HG03378 (cell line): ENCODE results near the gene PLCL2.

Experiments
- ATAC-seq: cut with Tn5 transposase; IDR thresholded peaks from one replicate; pipeline ENCODE4 v1.9.1; 2021; ENCODE audit warnings: mild to moderate bottlenecking, moderate library complexity; ENCODE audit not compliant: unreplicated experiment

Gene PLCL2

GRCh38 chr3:16864610-16865313 lies 20.0 kb upstream of the PLCL2 start:
- ATAC-seq = no peak

- ATAC-seq = no peak
Observed at GRCh38 chr3:16865335-16865734, 19.4 kb upstream of the PLCL2 start.

DNA sequence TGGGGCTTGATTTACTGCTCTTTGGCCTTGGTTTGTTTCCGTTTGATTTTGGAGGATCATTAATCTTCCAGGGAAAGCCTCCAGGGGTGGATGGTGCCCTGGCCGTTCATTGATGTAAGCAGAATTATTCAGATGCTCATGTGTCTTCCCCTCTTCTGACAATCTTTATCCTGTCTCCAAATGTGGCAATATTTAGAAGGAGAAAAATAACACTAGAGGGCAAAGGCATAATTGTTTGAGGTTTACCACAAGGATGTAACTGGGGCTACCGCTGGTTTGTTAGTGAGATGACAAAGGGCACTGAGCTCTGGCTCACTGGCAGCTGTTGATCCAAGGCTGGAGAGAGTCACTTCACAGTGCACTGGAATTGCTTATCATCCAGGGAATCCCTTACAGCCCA lies 18.2 kb upstream of the PLCL2 start:
- no peak for ATAC-seq

- ATAC-seq = no peak
Observed at GRCh38 chr3:16868513-16868912, 16.2 kb upstream of the PLCL2 start.

- no peak for ATAC-seq
Observed at GRCh38 chr3:16869261-16870005, 15.3 kb upstream of the PLCL2 start.

DNA sequence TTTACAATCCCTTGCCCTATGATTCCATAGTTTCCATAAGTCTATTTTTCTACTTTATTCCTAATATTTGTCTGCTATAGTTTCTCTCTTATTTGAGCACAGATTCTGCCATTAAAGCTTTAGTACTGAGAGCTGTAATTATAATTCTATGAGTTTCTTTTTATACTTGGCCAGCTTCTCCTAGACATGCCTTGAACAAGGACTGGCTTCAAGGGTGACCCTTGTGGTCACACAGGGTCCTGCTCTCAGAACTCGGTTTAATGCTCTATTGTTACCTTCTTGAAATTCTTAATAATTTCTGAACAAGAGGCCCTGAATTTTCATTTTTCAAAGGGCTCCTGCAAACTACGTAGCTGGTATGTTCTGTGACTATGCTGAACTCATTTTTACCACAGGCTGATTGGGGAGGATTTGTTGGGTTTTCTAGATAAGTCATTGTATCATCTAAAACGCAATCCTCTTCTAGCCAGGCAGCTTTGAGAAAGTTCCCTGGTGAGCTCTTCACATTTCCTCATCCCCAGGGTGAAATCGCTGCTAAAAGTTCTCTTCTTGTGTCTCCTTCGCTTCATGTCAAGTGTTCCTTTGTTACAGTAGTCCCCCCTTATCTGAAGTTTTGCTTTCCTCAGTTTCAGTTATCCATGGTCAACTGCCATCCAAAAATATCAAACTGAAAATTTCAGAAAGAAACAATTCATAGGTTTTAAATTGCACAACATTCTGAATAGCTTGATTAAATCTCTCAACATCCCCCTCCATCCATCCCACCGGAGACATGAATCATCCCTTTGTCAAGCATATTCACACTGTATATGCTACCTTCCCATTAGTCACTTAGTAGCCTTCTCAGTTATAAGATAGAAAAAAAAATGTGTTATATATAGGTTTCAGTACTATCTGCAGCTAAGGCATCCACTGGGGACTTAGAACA lies 12.6 kb upstream of the PLCL2 start:
- no peak for ATAC-seq

DNA sequence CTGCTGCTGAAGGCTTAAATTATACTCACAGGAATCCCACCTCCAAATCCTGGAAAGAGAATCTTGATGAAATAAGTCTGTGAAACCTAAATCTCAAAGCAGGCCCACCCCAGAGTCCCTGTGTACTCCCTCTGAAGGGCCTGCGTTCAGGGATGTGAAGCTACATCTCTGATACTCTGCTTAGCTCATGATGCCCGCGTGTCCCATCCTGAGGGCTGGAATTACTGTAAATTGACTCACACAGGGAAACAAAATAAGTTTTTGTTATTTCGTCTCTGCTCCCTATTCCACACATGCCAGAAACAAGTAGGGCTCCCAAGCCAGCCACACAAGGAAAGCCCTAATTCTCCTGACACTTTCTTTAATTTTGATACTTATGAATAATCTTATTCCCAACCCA lies 10.9 kb upstream of the PLCL2 start:
- no peak for ATAC-seq

- ATAC-seq = no peak
Observed at GRCh38 chr3:16875876-16876550, 8.7 kb upstream of the PLCL2 start.

- ATAC-seq = no peak
Observed at GRCh38 chr3:16877505-16877904, 7.2 kb upstream of the PLCL2 start.

GRCh38 chr3:16877911-16878310 lies 6.8 kb upstream of the PLCL2 start:
- no peak for ATAC-seq

DNA sequence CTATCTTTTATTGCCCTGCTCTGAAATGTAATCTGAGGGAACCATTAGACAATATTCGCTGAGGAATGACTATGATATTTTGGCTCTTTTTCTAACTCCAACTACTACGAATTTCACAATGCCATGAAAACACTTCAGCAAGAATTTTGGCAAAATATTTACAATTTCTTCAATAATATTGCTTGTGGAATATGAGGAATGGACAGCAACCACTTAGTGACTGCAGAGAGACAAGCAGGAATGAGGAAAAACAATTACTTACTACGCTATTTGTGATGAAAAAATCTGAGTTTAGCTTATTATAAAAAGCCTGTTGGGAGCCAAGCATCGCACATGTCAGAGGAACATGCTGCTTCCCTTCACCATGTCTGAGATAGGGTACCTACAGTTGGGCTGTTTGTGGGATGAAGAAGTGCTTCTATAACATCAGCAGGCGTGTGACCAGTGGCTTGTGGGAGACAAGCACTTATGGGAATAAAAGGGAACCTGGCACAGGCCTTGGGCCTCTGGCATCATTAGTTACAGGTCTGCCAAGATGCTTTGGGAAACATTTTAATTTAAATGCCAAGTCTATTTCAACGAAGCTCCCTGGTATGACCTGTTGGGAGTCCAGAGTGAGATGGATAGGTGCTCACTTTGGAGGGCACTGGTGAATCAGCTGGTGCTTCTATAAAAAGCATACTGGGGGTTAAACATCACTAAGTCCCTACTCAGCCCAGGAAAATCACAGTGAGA lies 2.7 kb upstream of the PLCL2 start:
- no peak for ATAC-seq

- no peak for ATAC-seq
Observed at GRCh38 chr3:16883057-16883722, 1.6 kb upstream of the PLCL2 start.

DNA sequence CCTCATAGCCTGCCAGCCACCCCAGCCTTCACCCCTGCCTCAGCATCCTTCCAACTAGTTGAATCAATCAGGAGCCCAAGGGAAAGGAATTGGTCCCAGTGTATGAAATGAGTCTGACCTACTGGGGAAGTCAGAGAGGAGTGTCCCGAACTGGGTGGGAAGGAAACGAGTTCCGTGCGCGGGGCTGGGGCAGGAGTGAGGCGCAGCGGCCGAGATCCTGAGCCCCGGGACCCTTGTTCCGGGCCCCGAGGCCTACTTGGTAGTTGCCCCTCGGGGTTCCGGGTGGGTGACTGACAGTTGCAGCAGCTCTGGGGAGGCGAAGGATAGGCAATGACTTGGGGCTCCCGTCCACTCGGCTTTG lies 1.1 kb upstream of the PLCL2 start:
- ATAC-seq = no peak

GRCh38 chr3:16884084-16884747 lies 539 bp upstream of the PLCL2 start:
- peak; percentile 24 for ATAC-seq

GRCh38 chr3:16885593-16886302 lies 993 bp downstream of the PLCL2 start:
- peak; percentile 37 for ATAC-seq

GRCh38 chr3:16886303-16886683 lies 1.5 kb downstream of the PLCL2 start:
- ATAC-seq = no peak

- ATAC-seq = no peak
Observed at GRCh38 chr3:16887130-16887529, 2.4 kb downstream of the PLCL2 start.

DNA sequence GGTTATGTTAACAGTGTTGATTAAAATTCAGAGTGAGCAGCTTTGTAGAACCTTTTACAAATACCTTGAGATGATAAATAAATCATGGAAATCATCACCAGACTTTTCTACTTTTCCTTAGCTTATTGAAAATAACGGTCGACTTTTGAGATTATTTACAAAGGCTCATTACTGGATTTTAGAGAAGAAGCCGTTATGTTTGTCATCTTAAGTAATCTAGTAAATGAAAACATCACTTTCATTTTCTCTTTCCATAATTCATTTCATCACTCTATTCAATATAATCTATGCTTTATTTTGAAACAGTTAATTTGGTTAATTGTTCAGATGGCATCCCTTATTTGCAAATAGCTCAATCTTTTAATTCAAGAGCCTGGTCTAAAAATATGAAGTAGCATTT lies 3.6 kb downstream of the PLCL2 start:
- no peak for ATAC-seq
